Activated T-helper 1 cell treated with anti-CD3 and anti-CD28 coated beads, Interleukin-2, amount 50 U/mL, for 16 hours (primary cell): Measurements from ENCODE around the gene GCM1.

Experiments
- DNase-seq, 2 donors: peaks; one replicate each; pipeline ENCODE4 v3.0.0-alpha.2; 2020; ENCODE audit warnings: low read depth in 1 of 2, low spot score in 1 of 2

The GCM1 gene

DNA sequence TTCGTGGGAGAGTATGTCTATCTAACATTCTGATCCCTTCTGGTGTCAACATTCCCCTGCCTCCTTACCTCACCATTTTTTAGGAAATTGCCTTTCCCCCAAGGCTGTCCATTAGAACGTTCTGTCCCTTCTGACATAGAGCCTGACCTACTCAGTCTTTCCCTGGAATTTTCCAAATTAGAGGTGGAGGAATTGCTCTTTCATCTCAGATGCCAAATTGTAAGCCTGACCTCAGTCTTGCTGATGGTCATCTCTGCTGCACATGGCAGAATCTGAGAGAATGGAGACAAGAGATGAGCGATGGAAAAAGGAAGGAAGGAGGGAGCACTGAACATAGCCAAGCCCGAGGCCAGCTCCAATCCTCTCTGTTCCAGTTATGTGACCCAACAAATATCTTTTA, 5.4 kb upstream of the GCM1 start:
- no peak for DNase-seq

DNA sequence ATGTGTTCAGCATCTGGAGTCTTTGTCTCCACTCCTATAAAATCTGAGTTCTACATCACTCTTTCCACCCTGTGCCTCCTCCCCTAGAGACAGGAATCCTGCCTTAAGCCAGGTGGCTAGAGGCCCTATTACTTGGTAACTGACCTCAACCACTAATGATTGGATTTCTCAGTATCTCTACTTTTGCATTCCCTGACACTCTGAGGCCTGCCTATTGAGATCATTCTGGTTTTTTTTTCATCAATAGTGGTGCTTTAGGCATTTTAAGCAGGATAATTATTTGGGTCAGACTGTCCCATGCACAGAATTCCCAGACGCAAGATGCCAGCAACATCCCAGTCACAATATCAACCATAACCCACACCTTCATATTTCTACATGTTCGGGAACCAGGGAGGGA, 3.9 kb upstream of the GCM1 start:
- no peak for DNase-seq

DNA sequence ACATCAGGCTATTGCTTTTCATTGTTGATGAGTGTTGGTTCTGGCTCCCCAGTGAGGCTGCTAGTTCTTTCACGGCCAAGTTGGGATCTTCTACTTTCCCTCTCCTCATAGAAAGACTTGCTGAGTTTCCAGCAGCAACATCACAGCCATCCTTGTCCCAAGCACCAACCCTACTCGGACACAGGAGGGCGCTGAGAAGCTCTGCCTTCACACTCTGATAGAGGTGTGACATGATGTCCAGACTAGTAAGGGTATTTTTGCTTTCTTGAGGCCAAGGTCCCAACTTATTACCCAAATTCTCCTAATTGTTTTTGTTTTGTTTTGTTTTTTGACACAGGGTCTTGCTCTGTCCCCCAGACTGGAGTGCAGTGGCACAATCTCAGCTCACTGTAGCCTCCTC, 3.0 kb upstream of the GCM1 start:
- DNase-seq, result no peak

DNA sequence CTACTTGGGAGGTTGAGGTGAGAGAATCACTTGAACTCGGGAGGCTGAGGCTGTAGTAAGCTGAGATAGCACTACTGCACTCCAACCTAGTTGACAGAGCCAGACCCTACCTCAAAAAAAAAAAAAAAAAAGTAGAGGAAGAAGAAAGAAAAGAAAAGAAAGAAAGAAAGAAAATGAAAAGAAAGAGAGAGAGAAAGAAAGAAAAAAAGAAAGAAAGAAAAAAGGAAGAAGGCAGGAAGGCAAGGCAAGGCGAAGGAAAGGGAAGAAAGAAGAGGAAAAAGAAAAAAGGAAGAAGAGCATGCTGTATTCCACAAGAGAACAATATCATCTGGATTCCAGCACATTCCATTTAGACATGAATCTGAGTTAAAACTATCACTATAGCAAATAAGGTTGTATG, 3.8 kb downstream of the GCM1 start:
- DNase-seq, result no peak

DNA sequence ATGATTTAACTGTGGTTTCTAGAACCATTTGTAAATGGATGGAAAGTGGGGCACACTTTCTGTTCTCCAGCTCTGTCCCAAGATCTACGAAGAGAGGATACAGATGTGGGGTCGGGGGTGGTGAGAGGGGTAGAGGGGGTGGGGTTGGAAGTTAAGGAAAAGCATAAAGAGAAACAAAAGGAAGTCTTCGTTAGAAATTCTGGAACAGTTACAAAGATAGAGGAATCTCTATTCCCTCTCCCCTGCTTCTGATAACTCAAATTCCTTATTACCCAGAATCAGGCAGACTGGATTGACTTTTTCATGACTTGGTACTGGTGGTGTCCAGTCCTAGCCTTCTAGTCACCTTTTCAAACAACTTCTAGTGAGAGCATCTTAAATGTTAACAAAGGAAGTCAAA, 4.9 kb downstream of the GCM1 start:
- no peak for DNase-seq

DNA sequence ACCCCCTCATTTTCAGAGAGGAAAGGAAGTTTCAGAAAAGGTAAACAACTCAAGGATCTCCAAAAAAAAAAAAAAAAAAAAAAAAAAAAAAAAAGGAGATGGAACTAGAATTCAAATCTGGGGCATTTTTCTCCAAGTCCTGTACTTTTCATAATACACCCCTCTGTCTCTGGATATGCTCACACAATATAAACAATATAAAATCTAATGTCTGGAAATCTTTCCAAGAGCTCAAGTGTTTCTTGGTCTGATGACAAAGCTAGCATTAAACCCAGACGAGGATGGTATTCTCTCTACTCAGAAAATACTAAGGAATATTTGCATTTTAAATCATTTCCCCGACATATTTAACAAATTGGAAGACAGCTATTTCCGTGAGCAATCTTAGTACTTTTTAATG, 5.8 kb downstream of the GCM1 start:
- no peak for DNase-seq

DNA sequence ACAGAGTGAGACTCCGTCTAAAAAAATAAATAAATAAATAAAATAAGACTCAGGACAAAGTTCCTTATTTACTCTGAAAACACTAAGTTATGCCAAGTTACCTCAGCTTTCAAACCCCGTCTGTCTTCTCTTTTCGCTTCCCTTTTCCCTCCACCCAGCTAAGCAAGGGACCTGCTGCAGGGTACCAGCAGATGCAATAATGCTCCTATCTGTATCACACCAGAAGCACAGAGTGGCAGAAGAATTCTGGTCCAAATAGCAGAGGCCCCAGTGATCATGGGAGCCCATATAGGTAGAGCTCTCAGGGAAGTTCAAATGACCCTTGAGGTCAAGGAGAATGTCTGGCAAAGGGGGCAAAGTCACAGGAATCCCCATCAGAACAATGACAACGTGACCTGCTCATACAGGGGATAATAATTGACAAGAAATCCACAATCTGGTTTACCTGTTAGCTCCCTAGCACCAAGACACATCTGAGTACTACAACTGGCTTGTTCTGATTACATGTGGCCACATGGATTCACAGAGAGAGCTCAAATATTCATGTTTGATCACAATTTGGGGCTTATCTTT, 8.7 kb downstream of the GCM1 start:
- no peak for DNase-seq

DNA sequence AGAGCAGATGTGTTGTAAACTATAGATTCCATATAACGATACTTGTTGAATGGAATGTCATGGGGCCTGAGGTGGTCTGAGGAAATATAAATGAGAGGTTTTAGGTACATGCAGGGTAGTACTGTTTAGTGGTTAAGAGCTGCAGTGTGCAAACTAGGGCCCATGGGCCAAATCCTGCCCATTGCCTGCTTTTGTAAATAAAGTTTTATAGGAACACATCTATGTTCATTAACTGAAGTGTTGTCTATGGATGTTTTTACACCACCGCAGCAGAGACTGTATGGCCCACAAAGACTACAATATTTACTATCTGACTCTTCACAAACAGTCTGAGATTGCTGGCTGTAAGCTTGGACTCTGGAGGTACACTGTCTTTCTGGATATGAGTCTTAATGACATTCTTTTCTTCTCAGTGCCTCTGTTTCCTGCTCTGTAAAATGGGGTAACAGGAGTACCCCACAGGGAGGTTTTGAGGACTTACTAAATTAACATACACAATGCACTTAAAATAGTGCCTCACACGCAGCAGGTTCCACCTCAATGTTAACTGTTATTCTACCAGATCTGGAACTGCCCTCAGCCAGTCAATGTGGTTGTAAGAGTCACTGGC, 12.5 kb downstream of the GCM1 start:
- no peak for DNase-seq

DNA sequence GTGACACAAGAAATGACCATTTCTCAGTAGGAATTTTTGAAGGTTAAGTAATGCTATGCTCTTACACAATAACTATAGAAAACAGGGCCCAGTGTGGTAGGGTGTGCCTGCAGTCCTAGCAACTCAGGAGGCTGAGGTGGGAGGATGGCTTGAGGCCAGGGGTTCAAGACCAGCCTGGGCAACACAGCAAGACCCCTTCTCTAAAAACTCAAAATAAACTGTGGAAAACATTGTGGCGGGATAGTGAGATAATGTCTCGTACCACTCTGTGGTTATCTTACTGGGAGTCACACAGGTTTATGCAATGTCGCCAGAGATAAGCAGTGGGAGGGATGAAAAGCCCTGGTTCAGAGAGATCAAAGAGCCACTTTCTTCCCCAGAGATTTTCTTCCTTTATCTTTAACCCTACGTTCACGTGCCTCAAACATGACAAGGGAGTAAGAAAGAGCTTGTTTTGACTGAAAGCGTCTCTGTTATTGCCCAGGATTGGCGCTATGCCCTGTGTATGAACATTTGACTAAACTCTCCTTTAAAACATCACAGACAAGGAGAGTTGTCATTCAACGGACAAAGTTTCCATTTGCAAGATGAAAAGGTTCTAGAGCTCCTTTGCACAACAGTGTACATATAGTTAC, 13.9 kb downstream of the GCM1 start:
- DNase-seq, result no peak

DNA sequence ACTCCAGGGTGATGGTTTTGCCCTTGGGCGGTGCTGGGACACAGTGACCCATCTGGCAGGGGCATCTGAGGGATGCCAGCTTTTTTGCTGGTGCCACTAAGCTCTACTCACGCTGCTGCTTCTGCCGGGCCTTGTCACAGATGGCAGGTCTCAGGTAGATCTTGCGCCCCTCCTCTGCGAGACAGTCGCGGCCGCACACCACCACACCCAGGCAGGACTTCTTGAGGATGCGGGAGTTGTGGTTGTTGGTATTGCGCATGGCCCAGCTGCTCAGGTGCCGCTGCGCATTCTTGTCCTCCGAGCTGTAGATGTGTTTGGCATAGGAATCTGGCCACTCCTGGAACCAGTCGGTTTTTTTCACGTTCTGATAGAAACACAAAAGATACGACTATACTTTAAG, 14.7 kb downstream of the GCM1 start:
- no peak for DNase-seq

DNA sequence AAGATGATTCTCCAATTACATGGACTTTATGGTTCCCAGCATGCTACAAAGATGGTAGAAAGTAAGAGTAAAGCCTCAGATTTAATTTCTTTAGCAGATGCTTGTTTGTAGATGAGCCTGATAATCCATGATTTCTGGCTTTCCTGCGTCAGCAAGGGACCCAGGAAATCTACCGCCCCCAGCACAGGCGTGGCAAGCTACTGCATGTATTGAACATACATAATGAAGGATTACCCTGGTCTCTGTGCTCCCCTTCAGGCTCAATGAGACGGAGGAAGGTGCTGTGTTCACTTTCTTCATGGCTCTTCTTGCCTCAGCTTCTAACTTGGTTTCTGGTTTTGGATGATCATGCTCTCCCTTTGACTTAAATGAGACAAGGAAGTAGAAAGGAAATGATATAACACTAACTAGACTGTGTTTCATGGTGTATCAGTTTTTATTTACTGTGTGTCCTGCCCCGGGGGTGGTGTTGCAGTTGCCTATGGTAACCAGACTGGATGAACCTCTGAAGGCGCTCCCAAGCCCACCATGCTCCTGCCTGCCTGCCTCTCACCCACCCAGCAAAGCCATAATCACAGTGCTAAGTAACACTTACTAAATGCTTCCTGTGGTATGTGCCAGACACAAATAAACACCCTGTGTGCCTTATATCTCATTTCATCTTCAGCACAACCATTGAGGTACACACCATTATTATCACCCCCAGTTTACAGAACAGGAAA, 17.9 kb downstream of the GCM1 start:
- no peak for DNase-seq

DNA sequence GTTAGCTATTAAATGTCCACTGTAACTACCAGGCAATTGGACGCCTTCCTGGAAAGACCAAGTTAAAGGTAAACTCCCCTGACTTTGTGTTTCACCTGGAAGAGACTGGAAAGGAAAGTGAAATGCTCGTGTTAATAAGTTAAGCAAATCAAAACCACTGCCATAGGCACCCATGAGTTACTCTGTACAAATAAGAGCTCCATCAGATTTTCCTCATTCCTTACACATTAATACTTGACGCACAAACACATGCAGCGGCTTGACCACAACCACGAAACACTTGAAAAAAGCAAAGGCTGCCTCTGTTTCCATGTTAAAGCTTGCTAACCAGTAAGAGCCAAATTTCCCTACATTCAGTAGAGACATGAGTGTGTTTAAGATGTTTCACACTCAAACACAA, 19.8 kb downstream of the GCM1 start:
- no peak for DNase-seq

DNA sequence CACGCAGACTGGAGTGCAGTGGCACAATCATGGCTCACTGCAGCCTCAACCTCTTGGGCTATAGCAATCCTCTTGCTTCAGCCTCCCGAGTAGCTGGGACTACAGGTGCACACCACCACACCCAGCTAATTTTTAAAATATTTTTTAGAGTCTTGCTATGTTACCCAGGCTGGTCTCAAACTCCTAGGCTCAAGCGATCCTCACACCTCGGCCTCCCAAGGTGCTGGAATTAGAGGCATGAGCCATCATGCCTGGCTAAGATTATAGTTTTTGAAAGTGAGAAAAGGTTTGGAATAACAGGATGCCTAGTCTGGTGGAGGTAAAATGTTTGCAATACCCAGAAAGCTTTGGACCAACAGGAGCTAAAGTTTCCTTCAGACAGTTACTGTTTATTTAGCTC, 23.4 kb downstream of the GCM1 start:
- DNase-seq, result no peak

DNA sequence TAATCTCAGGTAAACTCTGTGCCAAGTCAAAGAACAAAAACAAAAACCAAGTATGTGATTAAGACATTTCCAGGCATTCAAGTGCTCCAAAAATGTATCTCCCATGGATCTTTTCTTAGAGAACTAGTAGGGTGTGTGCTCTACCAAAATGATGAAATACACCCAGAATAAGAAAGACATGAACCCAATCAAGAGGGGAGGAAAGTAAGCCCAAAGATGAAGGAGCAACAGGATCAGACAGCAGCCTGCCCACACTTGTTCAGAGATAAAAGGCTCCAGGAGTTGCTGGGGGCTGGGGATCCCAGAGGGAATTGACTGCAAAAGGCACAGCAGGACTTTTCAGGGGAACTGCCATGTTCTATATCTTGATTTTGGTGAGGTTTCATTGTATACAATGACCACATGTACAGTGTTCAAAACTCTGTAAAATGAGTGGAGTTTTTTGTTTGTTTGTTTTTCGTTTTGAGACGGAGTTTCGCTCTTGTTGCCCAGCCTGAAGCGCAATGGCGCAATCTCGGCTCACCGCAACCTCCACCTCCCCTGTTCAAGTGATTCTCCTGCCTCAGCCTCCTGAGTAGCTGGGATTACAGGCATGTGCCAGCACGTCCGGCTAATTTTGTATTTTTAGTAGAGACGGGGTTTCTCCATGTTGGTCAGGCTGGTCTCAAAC, 24.4 kb downstream of the GCM1 start:
- DNase-seq, result no peak

DNA sequence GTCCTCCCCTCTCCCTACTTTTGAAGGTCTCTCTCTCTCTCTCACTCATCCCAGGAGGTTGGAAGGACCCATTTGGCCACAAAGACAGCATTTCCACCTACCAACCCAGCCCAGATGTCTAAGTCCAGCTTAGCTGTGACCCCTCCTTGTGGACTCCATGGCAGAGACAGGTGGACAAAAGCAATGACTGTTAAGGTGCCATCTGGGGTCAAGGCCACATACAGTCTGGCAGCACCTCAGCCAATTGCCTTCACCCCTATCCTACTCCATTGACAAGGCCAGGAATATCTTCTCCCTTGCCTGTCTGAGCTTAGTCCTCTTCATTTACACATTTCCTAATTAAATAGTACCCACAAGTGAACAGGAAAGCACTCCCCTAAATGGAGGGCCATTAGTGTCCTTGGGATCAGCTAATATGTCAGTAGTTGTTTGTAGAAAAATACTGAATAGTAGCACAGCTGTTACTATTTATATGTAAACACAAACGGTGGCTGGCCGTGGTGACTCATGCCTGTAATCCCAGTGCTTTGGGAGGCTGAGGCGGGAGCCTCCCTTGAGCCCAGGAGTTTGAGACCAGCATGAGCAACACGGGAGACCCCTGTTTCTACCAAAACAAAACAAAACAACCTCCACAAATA, 28.8 kb downstream of the GCM1 start:
- DNase-seq, result no peak

DNA sequence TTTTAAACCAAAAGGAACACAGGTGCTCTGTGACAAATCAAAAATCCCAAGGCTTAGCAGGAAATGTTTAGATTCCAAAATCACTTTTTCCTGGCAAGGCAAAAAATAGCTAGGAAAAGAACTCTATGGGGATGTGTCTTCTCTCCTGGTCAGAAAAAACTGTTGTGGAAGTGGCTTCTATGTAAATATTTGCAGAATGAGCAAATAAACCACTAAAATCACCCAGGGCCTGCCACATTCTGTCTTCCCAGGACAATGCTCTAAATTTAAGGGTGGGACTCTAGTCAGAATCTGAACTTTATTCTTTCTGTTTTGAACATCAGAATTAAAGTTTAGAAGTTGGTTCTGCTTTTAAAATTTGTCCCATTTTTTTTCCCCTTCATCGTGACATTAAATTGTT, 29.3 kb downstream of the GCM1 start:
- no peak for DNase-seq

DNA sequence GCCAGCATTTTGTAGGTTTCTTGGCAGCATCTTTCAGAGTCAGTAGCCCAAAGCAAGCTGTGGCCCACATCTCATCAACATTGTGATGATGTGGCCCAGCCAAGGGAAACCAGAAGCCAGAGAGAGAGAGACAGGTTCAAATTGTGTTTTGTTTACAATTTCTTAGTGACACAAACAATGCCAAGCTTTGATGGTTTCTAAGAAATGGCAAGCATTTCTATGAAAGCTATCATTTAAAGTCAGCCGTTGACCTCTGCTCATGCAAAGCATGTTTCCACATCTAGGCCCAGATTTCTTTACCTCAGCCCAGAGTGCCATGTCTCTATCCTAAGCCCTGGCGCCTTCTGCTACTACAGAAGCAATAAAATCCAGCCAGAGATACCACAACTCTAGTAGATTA, 32.9 kb downstream of the GCM1 start:
- DNase-seq, result no peak

DNA sequence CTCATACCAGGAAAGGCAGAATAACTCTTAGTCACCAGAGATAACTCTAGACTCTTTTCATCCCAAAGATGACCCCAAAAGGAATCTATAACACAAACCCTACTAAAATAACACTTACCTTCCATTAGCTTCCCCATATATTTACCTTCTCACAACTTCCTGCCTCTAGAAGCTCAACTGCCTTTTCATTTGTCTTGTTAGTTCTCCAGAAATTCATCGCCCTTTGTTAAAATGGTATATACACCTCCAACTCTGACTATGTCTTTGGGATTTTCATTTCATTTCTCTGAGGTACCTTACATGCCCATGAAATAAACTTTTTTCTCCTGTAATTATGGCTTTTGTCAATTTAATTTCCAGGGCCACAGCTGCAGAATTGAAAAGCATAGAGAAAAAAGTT, 33.5 kb downstream of the GCM1 start:
- no peak for DNase-seq

DNA sequence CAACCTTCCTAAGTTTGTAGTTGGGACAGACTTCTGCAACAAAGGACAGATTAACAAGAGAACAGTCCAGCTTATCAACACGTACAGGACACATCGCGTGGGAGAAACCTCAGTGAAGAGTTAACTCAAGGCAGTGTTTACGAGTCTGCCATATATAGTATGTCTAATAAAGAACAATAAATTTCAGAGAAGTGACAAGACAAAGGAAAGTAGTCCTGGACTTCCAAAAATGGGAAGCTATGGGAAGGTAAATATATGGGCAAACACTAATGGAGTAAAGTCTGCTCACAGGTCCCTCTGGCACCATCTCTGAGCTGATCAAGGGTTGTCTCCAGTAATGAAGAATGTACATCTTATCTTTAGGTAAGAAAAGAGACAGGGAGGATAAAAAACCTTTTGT, 34.9 kb downstream of the GCM1 start:
- no peak for DNase-seq

DNA sequence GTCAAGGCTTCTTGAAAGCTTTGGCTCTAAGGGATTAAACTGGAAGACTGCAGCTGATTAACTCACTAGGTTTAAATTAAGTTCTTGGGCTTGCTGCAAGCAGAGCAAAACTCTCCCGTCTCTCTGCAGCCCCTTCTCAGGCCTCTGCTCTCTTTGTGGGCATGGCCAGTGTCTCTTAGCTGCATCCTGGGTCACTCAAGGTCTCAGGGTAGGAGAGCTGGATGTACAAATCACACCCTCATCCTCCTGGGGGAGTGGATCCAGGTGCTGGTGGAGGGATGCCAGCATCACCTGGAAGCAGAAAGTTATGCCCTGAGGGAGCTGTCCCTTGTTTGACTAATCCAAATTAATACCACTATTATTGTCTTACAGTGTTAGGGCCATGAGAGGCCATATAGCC, 35.8 kb downstream of the GCM1 start:
- no peak for DNase-seq

DNA sequence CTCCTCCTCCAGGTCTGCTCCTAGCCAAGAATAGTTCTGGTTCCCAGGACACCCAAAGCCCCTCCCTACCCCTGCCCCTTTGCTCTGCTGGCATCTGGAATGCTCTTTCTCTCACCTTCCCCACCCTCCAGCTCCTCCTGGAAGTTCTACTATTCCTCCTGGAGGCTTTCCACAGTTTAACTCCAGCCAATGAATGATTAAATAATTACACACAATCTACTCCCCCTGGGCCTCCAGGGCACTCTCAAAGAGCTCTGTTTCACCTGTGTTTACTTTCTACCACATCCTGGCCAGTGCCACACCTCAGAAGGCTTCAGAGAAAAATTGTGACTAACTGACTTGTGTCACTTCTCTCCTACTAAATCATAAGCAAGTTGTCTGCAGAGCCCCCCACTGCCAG, 36.2 kb downstream of the GCM1 start:
- no peak for DNase-seq

DNA sequence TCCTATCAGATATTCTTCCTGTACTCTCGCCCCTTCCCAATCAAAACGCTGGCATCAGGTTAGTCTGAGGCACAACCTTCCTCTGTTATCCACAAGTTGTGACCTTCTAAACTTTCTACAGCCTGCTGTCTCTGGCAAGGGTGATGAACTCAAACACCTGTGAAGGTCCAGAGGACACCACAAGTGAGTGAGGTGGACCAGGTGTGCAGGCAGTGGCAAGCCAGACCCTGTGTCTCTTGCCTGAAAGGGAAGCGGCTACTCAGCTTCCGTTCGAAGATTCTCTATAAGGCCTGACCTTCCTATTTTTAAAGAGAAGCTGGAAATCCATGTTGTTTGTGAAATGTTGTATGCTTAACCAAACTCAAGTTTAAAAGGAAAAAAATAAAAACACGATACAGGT, 36.8 kb downstream of the GCM1 start:
- no peak for DNase-seq
